ENCODE measurements around the gene CERT1.

Gene CERT1

DNA sequence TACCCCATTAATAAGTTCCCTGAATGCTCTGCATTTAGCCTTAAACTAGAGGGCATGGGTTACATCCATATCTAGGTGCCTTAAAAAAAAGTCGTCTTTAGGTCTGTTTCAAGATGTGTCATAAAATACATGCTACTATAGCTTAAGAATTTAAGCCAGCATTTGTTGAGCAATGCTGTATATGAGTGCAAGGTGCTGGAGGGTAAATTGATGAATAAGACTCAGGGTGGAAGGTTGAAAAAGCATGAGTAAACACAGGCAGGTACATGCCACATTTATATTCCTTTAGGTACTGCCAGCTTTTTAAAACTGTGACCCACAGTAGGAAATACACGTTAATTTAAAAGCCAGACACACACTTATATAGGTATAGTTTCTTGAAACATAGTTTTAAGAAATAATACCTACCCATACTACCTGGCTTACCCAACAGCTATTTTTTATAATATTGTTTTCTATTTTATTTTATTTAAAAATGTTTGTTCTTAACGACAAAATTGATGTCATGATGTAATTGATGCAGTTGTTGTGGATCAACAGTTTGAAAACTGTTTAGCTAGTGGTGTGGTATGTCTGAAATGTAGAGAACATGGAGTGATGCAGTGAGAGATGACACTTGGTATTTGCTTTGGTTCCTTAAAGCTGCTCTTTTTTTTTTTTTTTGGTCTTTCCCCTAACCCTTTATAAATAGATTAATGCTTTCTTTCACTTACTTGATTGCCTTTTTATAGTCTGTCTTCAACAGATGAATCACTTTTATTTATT is 170.5 kb downstream of the CERT1 start:
- Histone ChIP-seq H3K4me3 (ENCODE audit: low read depth, low read length, poor library complexity, severe bottlenecking) (peak overlapping the region; percentile 88), H3K36me3 (ENCODE audit: insufficient read depth, low read length) (peaks cover 57% of the 10 kb centered on the region), H3K27ac (ENCODE audit: low read depth, low read length, poor library complexity, severe bottlenecking) (no peak overlapping the region), H3K4me1 (ENCODE audit: insufficient read depth, low read length, severe bottlenecking) (peaks cover 33% of the 10 kb centered on the region), H4K20me1 (ENCODE audit: insufficient read depth, low read length) (peaks cover 5% of the 10 kb centered on the region; the same call in 1 of the 2 replicates), H3K27me3 (ENCODE audit: insufficient read depth, low read length) (no peaks in the 10 kb centered on the region), H2AFZ (ENCODE audit: low read length) (no peak overlapping the region), H3K79me2 (ENCODE audit: insufficient read depth, low read length) (peaks cover 68% of the 10 kb centered on the region), H3F3A (ENCODE audit: insufficient read depth, low read length) (no peaks in the 10 kb centered on the region), H3K9ac (ENCODE audit: low read length) (peak overlapping the region; percentile 18; the same call in 1 of the 2 replicates), H3K9me2 (ENCODE audit: low read depth, low read length) (no peaks in the 10 kb centered on the region), H3K4me2 (ENCODE audit: low read length) (peak overlapping the region; percentile 49), H3K9me3 (ENCODE audit: low read length) (no peaks in the 10 kb centered on the region)
- TF ChIP-seq EZH2 (IDR thresholded peaks at IDR 0.05; ENCODE audit: borderline replicate concordance, low read length): no peak
- TF ChIP-seq CTCF (IDR thresholded peaks at IDR 0.05; ENCODE audit: low read length): no peak

DNA sequence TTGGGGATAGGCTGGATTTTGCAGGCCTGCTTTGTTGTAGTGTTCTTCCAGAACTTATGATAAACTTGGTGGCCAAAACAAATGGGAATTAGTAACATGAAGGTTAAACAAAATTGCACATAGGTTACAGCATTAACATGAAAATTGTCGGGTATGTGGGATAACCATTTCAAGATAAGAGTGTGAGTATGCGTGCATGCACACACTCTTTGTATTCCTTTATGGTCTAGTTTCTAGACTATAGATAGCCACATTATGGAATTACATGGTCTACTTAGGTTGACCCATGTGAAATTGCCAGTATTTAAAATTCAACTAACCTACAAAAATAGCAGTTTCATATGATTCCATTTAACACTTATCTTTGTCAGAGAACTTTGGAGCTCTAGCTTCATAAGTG is 173.0 kb downstream of the CERT1 start:
- H3K36me3 ChIP-seq (ENCODE audit: insufficient read depth, low read length): peaks cover 34% of the 10 kb centered on the region
- H4K20me1 ChIP-seq (ENCODE audit: insufficient read depth, low read length): peaks cover 5% of the 10 kb centered on the region; the same call in 1 of the 2 replicates
- no peak for TF ChIP-seq EZH2 (IDR thresholded peaks at IDR 0.05; ENCODE audit: borderline replicate concordance, low read length)
- no peak for TF ChIP-seq CTCF (IDR thresholded peaks at IDR 0.05; ENCODE audit: low read length)
- H3K9me2 ChIP-seq (ENCODE audit: low read depth, low read length): no peaks in the 10 kb centered on the region
- no peak overlapping the region for H2AFZ ChIP-seq (ENCODE audit: low read length)
- peak overlapping the region; percentile 88 for H3K4me3 ChIP-seq (ENCODE audit: low read depth, low read length, poor library complexity, severe bottlenecking)
- H3K27ac ChIP-seq (ENCODE audit: low read depth, low read length, poor library complexity, severe bottlenecking): no peak overlapping the region
- H3K9ac ChIP-seq (ENCODE audit: low read length): peak overlapping the region; percentile 93
- H3K4me2 ChIP-seq (ENCODE audit: low read length): peak overlapping the region; percentile 87
- peaks cover 61% of the 10 kb centered on the region for H3K79me2 ChIP-seq (ENCODE audit: insufficient read depth, low read length)
- no peaks in the 10 kb centered on the region for H3K27me3 ChIP-seq (ENCODE audit: insufficient read depth, low read length)
- H3F3A ChIP-seq (ENCODE audit: insufficient read depth, low read length): no peaks in the 10 kb centered on the region
- no peaks in the 10 kb centered on the region for H3K9me3 ChIP-seq (ENCODE audit: low read length)
- H3K4me1 ChIP-seq (ENCODE audit: insufficient read depth, low read length, severe bottlenecking): peaks cover 38% of the 10 kb centered on the region

GRCh38 chr5:75337366-75338021 is 173.9 kb downstream of the CERT1 start:
- Histone ChIP-seq H3K27ac (ENCODE audit: low read depth, low read length, poor library complexity, severe bottlenecking) (peak overlapping the region; percentile 79), H3K9ac (ENCODE audit: low read length) (peak overlapping the region; percentile 93), H3K27me3 (ENCODE audit: insufficient read depth, low read length) (no peaks in the 10 kb centered on the region), H3K4me1 (ENCODE audit: insufficient read depth, low read length, severe bottlenecking) (peaks cover 38% of the 10 kb centered on the region), H3K79me2 (ENCODE audit: insufficient read depth, low read length) (peaks cover 53% of the 10 kb centered on the region), H3K36me3 (ENCODE audit: insufficient read depth, low read length) (peaks cover 29% of the 10 kb centered on the region), H2AFZ (ENCODE audit: low read length) (no peak overlapping the region), H3K9me2 (ENCODE audit: low read depth, low read length) (no peaks in the 10 kb centered on the region), H3K4me3 (ENCODE audit: low read depth, low read length, poor library complexity, severe bottlenecking) (peak overlapping the region; percentile 88), H3K9me3 (ENCODE audit: low read length) (no peaks in the 10 kb centered on the region), H4K20me1 (ENCODE audit: insufficient read depth, low read length) (peaks cover 5% of the 10 kb centered on the region; the same call in 1 of the 2 replicates), H3K4me2 (ENCODE audit: low read length) (peak overlapping the region; percentile 87), H3F3A (ENCODE audit: insufficient read depth, low read length) (no peaks in the 10 kb centered on the region)
- TF ChIP-seq EZH2 (IDR thresholded peaks at IDR 0.05; ENCODE audit: borderline replicate concordance, low read length) (no peak), CTCF (IDR thresholded peaks at IDR 0.05; ENCODE audit: low read length) (no peak)

Measured in OCI-LY1 (cell line).